Activated T-cell treated with anti-CD3 and anti-CD28 coated beads for 24 hours (primary cell): ENCODE measurements around the gene WNT7B.

Source experiments
- DNase-seq: peaks from one replicate; pipeline ENCODE4 v3.0.0-alpha.2; 2020; ENCODE audit warnings: low read depth

Gene WNT7B

GRCh38 chr22:45927059-45927458, 49.9 kb downstream of the WNT7B start:
- DNase-seq = no peak

DNA sequence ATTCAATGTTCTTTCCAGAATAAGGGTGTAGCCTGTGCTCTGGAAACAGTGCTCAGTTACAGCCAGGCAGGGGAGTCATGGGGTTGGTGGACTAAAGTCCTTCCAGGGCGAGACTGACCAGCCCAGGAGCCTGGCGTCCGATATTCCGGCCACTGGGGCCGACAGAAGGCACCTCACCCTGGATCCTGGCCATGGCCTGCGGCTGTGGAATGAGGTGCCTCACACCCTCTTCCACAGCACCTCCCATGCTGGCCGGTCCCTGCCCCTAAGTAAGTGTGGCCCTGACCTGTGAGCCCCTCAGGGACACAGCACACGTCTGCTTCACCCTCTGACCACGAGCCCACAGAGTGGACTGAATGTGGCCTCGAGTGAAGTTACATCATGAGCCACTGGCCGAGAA, 50.5 kb downstream of the WNT7B start:
- no peak for DNase-seq

DNA sequence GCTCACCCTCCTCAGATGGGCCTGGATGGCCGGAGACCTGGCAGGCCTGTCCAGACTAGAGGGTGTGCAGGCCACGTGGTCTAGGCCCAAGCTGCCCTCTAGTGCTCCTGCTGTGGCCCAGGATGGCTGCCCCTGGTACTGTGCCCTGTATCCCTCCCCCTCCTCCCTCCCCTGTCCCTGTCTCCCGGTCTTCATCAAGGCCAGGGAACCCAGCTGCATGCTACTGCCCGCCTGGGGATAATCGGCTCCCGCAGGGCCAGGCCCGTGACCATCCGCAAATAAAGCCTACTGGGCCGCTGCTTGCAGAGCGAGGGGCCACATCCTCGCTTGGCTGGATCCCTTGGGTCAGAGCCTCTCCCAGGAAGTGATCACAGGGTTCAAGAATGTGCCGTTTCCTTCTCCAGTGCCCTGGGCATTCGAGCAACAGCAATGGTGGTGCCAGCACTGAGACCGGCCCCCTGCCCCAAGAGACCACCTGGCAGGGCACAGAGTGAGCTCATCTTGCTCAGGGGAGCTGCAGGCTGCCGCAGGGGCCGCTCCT, 51.1 kb downstream of the WNT7B start:
- no peak for DNase-seq

DNA sequence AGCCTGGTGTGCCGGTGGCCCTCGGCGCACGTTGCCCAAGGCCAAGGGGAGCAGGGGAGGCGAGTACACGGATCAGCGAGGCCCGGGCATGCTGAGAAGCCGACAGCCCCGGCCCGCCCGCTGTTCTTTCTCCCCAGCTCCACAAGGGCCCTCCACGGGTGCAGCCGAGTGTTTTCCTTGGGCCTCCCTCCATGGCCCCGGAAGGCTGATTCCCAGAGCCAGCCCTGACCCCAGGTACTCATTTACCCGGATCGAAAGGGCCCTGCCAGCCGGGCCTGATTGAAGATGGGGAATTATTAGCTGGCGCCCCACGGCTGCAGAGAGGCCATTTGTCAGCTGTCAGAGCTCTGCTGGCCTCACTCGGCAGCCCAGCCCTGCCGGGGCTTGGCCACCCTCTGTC, 53.1 kb downstream of the WNT7B start:
- DNase-seq = no peak

DNA sequence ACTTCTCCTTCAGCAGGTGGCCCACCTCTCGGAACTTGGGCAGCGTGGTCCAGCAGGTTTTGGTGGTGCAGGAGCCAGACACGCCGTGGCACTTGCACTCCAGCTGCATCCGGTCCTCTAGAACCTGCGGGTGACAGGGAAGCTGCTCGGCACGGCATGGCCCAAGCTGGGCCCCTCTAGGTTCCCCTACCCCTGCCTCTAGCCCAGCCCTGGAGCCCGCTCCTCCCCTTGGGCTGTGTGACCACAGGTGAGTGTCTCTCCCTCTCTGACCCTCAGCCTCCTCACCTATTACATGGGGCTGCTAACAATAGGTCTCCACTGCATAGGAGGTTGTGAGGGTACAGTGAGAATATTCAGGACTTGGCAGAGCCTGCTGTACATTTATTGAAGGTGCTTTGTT, 53.8 kb downstream of the WNT7B start:
- DNase-seq = no peak

- no peak for DNase-seq
Measured at GRCh38 chr22:45922661-45923060, 54.3 kb downstream of the WNT7B start.

- DNase-seq = no peak
Measured at GRCh38 chr22:45922256-45922655, 54.7 kb downstream of the WNT7B start.

DNA sequence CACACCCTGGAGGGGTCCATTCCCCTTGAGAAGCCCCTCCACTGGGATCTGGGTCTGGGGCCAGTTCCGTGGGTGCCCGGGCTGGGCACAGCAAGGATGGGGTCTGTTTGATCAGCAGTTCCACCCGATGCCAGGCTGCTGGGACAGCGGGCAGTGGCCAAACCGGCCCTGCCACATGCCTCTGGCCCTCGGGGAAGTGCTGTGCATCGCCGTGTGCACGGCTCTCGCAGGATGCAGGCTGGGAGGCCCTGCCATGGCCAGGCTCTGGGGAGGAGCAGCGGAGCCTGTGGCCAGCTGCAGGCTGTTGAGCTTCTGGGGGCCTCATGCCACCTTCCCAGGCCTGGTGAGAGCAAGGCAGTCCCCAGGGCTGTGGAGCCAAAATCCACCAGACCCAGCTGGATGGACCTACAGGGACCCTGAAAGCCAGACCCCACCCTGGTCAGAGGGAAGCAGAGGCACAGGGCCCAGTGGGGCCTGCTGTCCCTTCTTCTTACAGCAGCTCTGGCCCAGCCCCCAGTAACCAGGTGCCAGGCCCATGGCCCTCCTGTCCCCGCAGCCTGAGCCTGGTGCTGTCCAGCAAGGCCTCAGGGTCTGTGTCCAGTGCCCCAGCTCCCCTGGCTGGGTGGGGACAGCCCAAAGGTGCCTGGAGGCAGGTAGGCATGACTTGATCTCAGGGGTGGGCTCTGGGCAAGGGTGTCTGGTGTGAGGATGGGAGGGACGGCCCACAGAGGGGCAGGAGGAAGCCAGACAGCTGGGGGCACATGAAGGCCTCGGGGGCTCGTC, 57.3 kb downstream of the WNT7B start:
- no peak for DNase-seq

DNA sequence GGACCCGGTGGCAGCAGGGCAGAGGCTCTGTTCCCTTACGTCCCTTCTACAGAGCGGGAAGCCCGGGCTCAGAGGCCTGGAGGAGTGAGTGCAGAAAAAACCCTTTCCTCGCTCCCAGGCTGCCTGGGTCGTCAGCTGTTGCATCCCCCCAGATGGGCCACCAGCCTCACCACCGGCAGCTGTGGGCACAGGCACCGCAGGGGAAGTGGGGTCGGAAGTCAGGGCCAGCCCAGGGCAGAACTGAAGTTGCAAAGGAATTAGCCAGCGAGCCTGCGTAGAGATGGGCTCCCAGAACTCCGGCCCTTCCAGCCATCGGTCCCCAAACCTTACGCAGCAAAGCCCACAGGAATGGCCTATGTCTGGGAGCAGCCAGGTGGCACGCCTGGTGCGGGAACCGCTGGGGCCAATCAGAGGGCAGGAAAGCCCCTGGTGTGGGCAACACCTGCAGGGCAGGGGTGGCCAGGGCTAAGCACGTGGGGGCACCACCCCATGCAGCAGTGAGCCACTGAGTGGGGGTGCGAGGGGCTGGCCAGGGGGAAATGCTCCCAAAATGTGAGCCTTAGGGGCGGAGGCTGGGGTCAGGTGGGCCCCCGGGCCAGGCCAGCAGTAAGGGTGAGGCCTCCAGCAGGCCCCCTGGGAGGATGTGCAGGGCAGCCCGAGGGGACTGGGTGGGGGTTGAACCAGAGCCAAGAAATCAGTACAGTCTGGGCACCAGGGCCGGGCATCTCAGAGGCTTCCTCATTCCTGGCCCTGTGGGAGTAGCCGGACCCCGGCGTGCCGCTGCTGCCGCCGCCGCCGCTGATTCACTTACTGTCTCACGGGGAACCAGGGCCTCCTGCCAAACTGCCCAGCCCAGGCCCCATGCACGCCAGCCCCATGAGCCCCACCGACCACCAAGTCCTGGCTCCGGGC, 58.2 kb downstream of the WNT7B start:
- DNase-seq = no peak

GRCh38 chr22:45917700-45918458, 59.1 kb downstream of the WNT7B start:
- no peak for DNase-seq

- DNase-seq = no peak
Measured at GRCh38 chr22:45917146-45917545, 59.8 kb downstream of the WNT7B start.

DNA sequence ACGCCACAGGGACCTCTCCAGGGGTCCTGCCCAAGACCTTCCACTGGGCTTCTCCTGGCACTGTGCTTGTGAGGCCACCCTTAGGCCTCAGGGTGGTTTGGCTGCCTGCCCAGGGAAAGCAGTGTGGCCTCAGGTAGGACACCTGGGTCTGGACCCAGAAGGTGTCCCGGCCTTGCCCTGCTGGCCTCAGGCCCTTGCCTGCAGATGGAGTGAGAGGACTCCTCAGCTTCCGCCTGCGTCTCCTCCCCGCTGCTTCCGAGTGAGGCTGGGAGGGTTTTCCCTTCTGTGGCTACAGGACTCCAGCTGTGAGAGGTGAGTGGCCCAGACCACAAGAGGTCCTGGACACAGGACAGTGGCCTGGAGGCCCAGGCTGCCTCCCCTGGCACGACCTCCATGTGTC, 60.4 kb downstream of the WNT7B start:
- no peak for DNase-seq

- no peak for DNase-seq
Measured at GRCh38 chr22:45915841-45916240, 61.1 kb downstream of the WNT7B start.

- DNase-seq = no peak
Measured at GRCh38 chr22:45915151-45915550, 61.8 kb downstream of the WNT7B start.

DNA sequence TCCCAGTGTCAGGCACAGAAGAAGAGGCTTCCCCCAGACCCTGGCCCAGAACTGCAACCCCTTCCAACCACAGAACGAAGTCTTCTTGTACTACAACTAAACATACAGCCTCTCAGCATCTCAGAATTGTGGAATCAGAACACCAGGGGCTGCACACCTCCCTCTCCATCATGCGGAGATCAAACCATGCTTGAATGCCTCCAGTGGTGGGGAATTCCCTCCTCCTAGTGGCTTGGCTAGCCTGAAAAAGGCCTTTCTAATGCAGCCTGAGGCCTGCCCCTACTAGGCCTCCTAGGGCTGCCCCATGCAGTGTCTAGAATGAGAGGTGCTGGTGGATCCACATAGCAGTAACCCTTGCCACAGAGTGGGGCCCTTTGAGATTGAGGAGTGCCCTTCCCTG, 62.7 kb downstream of the WNT7B start:
- no peak for DNase-seq

DNA sequence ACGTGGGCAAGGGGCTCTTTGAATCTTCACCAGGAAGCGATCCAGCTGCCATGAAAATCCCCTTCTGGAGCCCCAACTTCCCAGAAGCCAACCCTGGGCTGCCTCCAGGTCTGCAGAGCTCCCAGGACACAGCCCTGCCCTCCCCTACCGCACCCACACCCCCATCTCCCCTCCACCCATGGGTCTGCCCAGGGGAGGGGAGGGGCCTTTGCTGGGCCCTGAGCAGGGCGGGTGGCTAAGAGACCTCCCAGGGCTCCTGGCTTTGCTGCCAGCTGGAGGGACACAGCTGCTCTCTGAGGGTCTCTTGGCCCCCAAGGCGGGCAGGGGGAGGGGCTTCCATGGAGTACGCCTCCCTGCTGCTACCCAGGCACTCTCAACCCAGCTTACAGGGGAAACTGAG, 64.1 kb downstream of the WNT7B start:
- no peak for DNase-seq

DNA sequence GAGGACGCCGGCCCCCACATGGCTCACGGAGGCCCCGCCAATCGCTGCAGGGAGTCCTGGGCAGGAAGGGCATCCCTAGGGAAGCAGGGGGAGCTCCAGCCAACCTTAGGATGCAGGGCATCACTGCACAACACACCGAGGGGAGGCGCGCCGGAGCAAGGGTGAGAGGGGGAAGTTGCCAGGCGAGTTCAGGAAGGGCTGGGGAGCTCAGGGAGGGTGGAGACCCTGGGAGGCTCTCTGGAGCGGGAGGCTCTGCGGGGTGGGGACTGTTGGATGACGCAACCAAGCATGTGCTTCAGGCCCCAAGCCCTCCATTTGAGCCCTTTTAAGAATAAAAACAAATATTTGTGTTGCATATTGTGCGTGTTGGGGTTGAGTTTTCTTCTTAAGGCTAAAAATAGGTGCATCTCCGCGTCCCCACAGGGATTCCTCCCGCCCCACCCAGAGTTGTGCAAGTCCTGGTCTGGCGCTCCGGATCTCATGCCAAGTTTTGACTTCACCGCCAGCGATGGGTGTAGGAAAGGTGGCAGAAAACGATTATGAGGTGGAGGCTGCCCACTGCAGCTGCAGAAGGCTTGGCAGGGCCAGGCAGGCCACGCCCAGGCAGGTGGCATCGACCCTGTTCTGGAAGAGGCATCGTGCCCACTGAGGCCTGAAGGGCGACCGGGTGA, 65.2 kb downstream of the WNT7B start:
- no peak for DNase-seq

GRCh38 chr22:45910928-45911467, 66.0 kb downstream of the WNT7B start:
- DNase-seq = no peak

DNA sequence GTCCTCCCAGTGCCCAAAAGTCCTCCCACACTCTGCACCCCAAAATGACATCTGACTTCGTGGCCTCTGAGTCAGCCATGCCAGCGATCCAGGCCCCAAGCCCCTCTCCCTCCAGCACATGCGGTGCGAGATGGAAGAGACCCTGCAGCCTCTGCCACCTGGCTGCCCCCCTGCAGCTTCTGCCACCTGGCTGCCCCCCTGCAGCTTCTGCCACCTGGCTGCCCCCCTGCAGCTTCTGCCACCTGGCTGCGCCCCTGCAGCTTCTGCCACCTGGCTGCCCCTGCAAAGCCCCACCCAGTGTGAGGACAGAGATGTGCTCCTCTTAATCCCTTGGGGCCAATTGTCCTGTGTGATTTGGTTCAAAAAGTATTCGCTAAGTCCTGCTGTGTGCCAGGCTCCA, 68.0 kb downstream of the WNT7B start:
- no peak for DNase-seq

- no peak for DNase-seq
Measured at GRCh38 chr22:45907996-45908395, 69.0 kb downstream of the WNT7B start.

DNA sequence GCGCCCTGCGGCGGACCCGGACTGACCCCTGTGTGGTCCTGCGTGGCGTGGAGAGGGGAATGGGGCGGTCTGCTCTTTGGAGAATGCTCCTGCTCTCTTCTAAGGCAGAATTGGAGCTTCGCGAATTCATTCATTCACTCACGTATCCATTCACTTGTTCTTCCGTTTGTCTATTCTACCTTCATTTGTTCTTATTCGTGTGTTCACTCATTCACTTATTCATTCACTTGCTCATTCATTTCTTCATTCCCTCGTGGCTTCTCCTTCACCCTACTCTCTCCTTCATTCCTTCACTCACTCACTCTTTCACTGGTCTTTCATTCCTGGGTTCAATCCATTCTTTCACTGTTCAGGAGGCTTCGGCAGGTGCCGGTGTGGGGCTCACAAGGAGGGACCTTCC, 69.6 kb downstream of the WNT7B start:
- DNase-seq = no peak
